Neuronal stem cell (in vitro differentiated cells): Measurements from ENCODE around the gene RAP2A. TPM values are rescaled to one million over a fixed set of nuclear protein-coding genes. Genes with fewer than 3 reads are reported as not detected.

Experiments used
- DNase-seq: peaks from one replicate; pipeline ENCODE4 v3.0.0-alpha.2; 2013; ENCODE audit warnings: low spot score
- H2AFZ ChIP-seq: one replicate; pipeline ENCODE4 v1.6.1; 2013; ENCODE audit warnings: mild to moderate bottlenecking, low read length, inconsistent platforms
- H2AK5ac ChIP-seq: 2 replicates; pipeline ENCODE4 v1.6.1; 2013; ENCODE audit warnings: low read depth, mild to moderate bottlenecking, inconsistent platforms, low read length, moderate library complexity, mixed read lengths
- H2BK120ac ChIP-seq: 2 replicates; pipeline ENCODE4 v1.6.1; 2013; ENCODE audit warnings: low read depth, mild to moderate bottlenecking, inconsistent platforms, low read length, moderate library complexity, mixed read lengths
- H2BK12ac ChIP-seq: one replicate; pipeline ENCODE4 v1.6.1; 2013; ENCODE audit warnings: low read length, inconsistent platforms
- H2BK15ac ChIP-seq: 2 replicates; pipeline ENCODE4 v1.6.1; 2013; ENCODE audit warnings: mild to moderate bottlenecking, low read length, inconsistent platforms, mixed read lengths
- H2BK5ac ChIP-seq: one replicate; pipeline ENCODE4 v1.6.1; 2013; ENCODE audit warnings: inconsistent platforms, mild to moderate bottlenecking, low read length, moderate library complexity
- H3K14ac ChIP-seq: one replicate; pipeline ENCODE4 v1.6.1; 2013; ENCODE audit warnings: low read length, inconsistent platforms
- H3K18ac ChIP-seq: 2 replicates; pipeline ENCODE4 v1.6.1; 2013; ENCODE audit warnings: low read length, inconsistent platforms
- H3K23ac ChIP-seq: 2 replicates; pipeline ENCODE4 v1.6.1; 2013; ENCODE audit warnings: low read depth, mild to moderate bottlenecking, mixed read lengths, low read length, inconsistent platforms; ENCODE audit not compliant: poor library complexity
- H3K27ac ChIP-seq: replicated peaks from 3 replicates; pipeline ENCODE4 v1.5.1; 2013; ENCODE audit warnings: low read length, inconsistent platforms
- H3K27me3 ChIP-seq, 3 experiments: 2 replicates each; pipeline ENCODE4 v1.6.1; 2013; ENCODE audit warnings: low read length in 3 of 3, mild to moderate bottlenecking in 2 of 3, inconsistent platforms in 1 of 3, low read depth in 1 of 3, mixed read lengths in 1 of 3, moderate library complexity in 1 of 3; ENCODE audit not compliant: control insufficient read depth in 3 of 3, insufficient read depth in 3 of 3
- H3K36me3 ChIP-seq, 2 donors: replicated peaks in 1 of 2; 2 replicates each; pipeline ENCODE4 v1.6.1; 2013; ENCODE audit warnings: low read length in 2 of 2; ENCODE audit not compliant: control insufficient read depth in 2 of 2, insufficient read depth in 2 of 2
- H3K4ac ChIP-seq: 2 replicates; pipeline ENCODE4 v1.6.1; 2013; ENCODE audit warnings: inconsistent platforms, mild to moderate bottlenecking, low read length, moderate library complexity
- H3K4me1 ChIP-seq, 2 donors: 1 replicate in 1 of 2; 2 replicates in 1 of 2; pipeline ENCODE4 v1.6.1; 2013; ENCODE audit warnings: low read length in 2 of 2, low read depth in 1 of 2; ENCODE audit not compliant: control insufficient read depth in 2 of 2, insufficient read depth in 1 of 2
- H3K4me2 ChIP-seq: one replicate; pipeline ENCODE4 v1.6.1; 2013; ENCODE audit warnings: mild to moderate bottlenecking, low read length, inconsistent platforms; ENCODE audit not compliant: insufficient read depth, poor library complexity, severe bottlenecking
- H3K4me3 ChIP-seq, 2 donors: 2 replicates each; pipeline ENCODE4 v1.5.1; 2013; ENCODE audit warnings: low read length in 2 of 2, mild to moderate bottlenecking in 2 of 2, inconsistent platforms in 1 of 2, moderate library complexity in 1 of 2
- H3K79me1 ChIP-seq: one replicate; pipeline ENCODE4 v1.6.1; 2013; ENCODE audit warnings: low read depth, mild to moderate bottlenecking, inconsistent platforms, low read length, moderate library complexity
- H3K9ac ChIP-seq: one replicate; pipeline ENCODE4 v1.6.1; 2013; ENCODE audit warnings: mild to moderate bottlenecking, low read depth, low read length, inconsistent platforms; ENCODE audit not compliant: poor library complexity
- H3K9me3 ChIP-seq, 2 donors: replicated peaks in 1 of 2; 2 replicates each; pipeline versions ENCODE3 to v1.6.1; 2013; ENCODE audit warnings: low read length in 2 of 2, mild to moderate bottlenecking in 2 of 2, inconsistent platforms in 1 of 2, low read depth in 1 of 2, mixed read lengths in 1 of 2, moderate library complexity in 1 of 2; ENCODE audit not compliant: control insufficient read depth in 2 of 2, insufficient read depth in 1 of 2
- H4K8ac ChIP-seq: one replicate; pipeline ENCODE4 v1.6.1; 2013; ENCODE audit warnings: low read depth, mild to moderate bottlenecking, inconsistent platforms, low read length, moderate library complexity
- H4K91ac ChIP-seq: one replicate; pipeline ENCODE4 v1.6.1; 2013; ENCODE audit warnings: low read length, low read depth, mild to moderate bottlenecking, inconsistent platforms; ENCODE audit not compliant: poor library complexity
- WGBS, 2 donors: extraction: QIAGEN DNeasy Blood & Tissue Kit; methylation state at CpG; one replicate each; pipeline ENCODE4 v1.1.7; 2013; ENCODE audit warnings: missing lambda C conversion rate in 2 of 2, mixed read lengths in 1 of 2; ENCODE audit not compliant: insufficient read length in 2 of 2, insufficient replicate concordance in 1 of 2; ENCODE audit errors: extremely low coverage in 2 of 2; 5-methylcytosine and 5-hydroxymethylcytosine counted together
- polyA plus RNA-seq, 2 experiments: library from polyadenylated mRNA; stranded (reverse); fragments of 200-250 nt; gene quantifications; one replicate each; pipeline ENCODE4 v1.2.3, GENCODE V29; 2013

RAP2A gene
- polyA plus RNA-seq (2013, experiment 1 of 2) = 31.2 TPM
- polyA plus RNA-seq (2013, experiment 2 of 2) = 33.0 TPM

- WGBS, 2 donors = no CpG with 5 or more reads among the region's 94 CpGs
- peak within 1 kb of the TSS; percentile 90 to 91 for H3K4me3 ChIP-seq
- DNase-seq = peak; percentile 92
- no peaks in the 10 kb centered on the region for H3K9me3 ChIP-seq
- H2BK5ac ChIP-seq = peak within 1 kb of the TSS; percentile 99
- H3K4me1 ChIP-seq = peaks cover 5% of the 10 kb centered on the region in 2 donors
- H3K27ac ChIP-seq = peak within 1 kb of the TSS; percentile 98
- H3K27me3 ChIP-seq = no peaks in the 10 kb centered on the region
- H3K79me1 ChIP-seq = peaks cover 6% of the 10 kb centered on the region
- peaks cover 3 to 28% of the 10 kb centered on the region in 2 donors for H3K36me3 ChIP-seq
- H3K18ac ChIP-seq = peak within 1 kb of the TSS; percentile 98
- H4K8ac ChIP-seq = no peak within 1 kb of the TSS
- no peak within 1 kb of the TSS for H3K4ac ChIP-seq
- no peak within 1 kb of the TSS for H4K91ac ChIP-seq
- H2BK15ac ChIP-seq = peak within 1 kb of the TSS; percentile 31
- peak within 1 kb of the TSS; percentile 47 for H2AK5ac ChIP-seq
- H2BK120ac ChIP-seq = no peak within 1 kb of the TSS
- peak within 1 kb of the TSS; percentile 77 for H3K23ac ChIP-seq
- peak within 1 kb of the TSS; percentile 63 for H3K14ac ChIP-seq
- H2BK12ac ChIP-seq = peak within 1 kb of the TSS; percentile 86
- H3K9ac ChIP-seq = peak within 1 kb of the TSS; percentile 98
- peak within 1 kb of the TSS; percentile 88 for H2AFZ ChIP-seq
- H3K4me2 ChIP-seq = peak within 1 kb of the TSS; percentile 75
These were observed at the start of gene RAP2A for GRCh38 chr13:97433727-97434396. RAP2A (plus strand) TSS chr13:97434169; CDS start chr13:97434471, 302 bp downstream.

DNA sequence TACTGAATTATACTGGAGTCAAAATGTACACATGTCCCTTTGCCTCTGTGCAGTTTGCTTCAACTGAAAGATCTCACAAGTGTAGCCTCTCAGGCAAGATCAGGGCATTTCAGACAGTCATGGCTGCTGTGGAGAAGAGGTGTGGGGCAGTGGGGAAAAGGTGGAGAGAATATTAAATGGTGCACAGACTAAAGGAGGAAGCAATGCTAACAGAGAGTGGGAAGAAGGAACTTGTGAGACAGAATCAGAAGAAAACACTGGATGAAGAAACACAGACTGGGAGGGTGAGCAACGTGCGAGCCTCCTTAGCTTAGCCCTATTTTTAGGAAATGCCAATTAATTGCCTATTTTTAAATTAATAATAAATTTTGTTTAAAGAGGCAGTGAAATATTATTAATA is 49.6 kb upstream of the RAP2A start:
- Histone ChIP-seq H2BK15ac (no peak overlapping the region), H3K4me2 (no peak overlapping the region), H3K9me3 (no peaks in the 10 kb centered on the region), H3K79me1 (no peaks in the 10 kb centered on the region), H3K27ac (no peak overlapping the region), H2BK5ac (no peak overlapping the region), H3K4me3 (no peak overlapping the region), H2BK12ac (no peak overlapping the region), H4K8ac (no peak overlapping the region), H2AK5ac (no peak overlapping the region), H3K18ac (no peak overlapping the region), H3K4me1 (no peaks in the 10 kb centered on the region), H4K91ac (no peak overlapping the region), H3K23ac (no peak overlapping the region), H3K4ac (no peak overlapping the region), H3K36me3 (peaks cover 4 to 7% of the 10 kb centered on the region in 2 donors), H2BK120ac (no peak overlapping the region), H3K9ac (no peak overlapping the region), H2AFZ (no peak overlapping the region), H3K27me3 (no peaks in the 10 kb centered on the region), H3K14ac (no peak overlapping the region)
- no peak for DNase-seq
- WGBS, 2 donors = no CpG with 5 or more reads among the region's 2 CpGs

- Histone ChIP-seq H3K4me1 (no peaks in the 10 kb centered on the region), H2AFZ (no peak overlapping the region), H3K23ac (no peak overlapping the region), H3K4ac (no peak overlapping the region), H2BK15ac (no peak overlapping the region), H3K27ac (no peak overlapping the region), H3K9ac (no peak overlapping the region), H3K18ac (no peak overlapping the region), H2BK12ac (no peak overlapping the region), H2BK120ac (no peak overlapping the region), H3K79me1 (no peaks in the 10 kb centered on the region), H3K14ac (no peak overlapping the region), H2AK5ac (no peak overlapping the region), H3K4me3 (no peak overlapping the region), H4K8ac (no peak overlapping the region), H3K27me3 (no peaks in the 10 kb centered on the region), H4K91ac (no peak overlapping the region), H3K36me3 (peaks cover 4 to 7% of the 10 kb centered on the region in 2 donors), H2BK5ac (no peak overlapping the region), H3K4me2 (no peak overlapping the region), H3K9me3 (no peaks in the 10 kb centered on the region)
- DNase-seq = no peak
These were observed 48.8 kb upstream of the RAP2A start for GRCh38 chr13:97385146-97385545.

- no peak for DNase-seq
- Histone ChIP-seq H3K4me1 (no peaks in the 10 kb centered on the region), H2BK15ac (no peak overlapping the region), H4K91ac (no peak overlapping the region), H2BK5ac (no peak overlapping the region), H3K36me3 (peaks cover 4 to 7% of the 10 kb centered on the region in 2 donors), H3K23ac (no peak overlapping the region), H3K9ac (no peak overlapping the region), H4K8ac (no peak overlapping the region), H2AK5ac (no peak overlapping the region), H3K27me3 (no peaks in the 10 kb centered on the region), H2BK120ac (no peak overlapping the region), H3K4me2 (no peak overlapping the region), H3K79me1 (no peaks in the 10 kb centered on the region), H3K27ac (no peak overlapping the region), H3K14ac (no peak overlapping the region), H3K4ac (no peak overlapping the region), H2BK12ac (no peak overlapping the region), H3K18ac (no peak overlapping the region), H2AFZ (no peak overlapping the region), H3K4me3 (no peak overlapping the region), H3K9me3 (no peaks in the 10 kb centered on the region)
- WGBS, 2 donors = no CpG with 5 or more reads among the region's 3 CpGs
These were observed 48.1 kb upstream of the RAP2A start for GRCh38 chr13:97385854-97386253.
